GM18507 (cell line): ENCODE measurements around the gene ITGA11.

Experiments
- DNase-seq: peaks from one replicate; pipeline ENCODE4 v3.0.0; 2011; ENCODE audit warnings: low read depth; ENCODE audit not compliant: insufficient read length; ENCODE audit errors: extremely low spot score
- FAIRE-seq: peaks from 2 replicates; lab custom pipeline; 2011; peaks lifted over from hg19 to GRCh38; lab: Jason Lieb, UNC

ITGA11 gene

DNA sequence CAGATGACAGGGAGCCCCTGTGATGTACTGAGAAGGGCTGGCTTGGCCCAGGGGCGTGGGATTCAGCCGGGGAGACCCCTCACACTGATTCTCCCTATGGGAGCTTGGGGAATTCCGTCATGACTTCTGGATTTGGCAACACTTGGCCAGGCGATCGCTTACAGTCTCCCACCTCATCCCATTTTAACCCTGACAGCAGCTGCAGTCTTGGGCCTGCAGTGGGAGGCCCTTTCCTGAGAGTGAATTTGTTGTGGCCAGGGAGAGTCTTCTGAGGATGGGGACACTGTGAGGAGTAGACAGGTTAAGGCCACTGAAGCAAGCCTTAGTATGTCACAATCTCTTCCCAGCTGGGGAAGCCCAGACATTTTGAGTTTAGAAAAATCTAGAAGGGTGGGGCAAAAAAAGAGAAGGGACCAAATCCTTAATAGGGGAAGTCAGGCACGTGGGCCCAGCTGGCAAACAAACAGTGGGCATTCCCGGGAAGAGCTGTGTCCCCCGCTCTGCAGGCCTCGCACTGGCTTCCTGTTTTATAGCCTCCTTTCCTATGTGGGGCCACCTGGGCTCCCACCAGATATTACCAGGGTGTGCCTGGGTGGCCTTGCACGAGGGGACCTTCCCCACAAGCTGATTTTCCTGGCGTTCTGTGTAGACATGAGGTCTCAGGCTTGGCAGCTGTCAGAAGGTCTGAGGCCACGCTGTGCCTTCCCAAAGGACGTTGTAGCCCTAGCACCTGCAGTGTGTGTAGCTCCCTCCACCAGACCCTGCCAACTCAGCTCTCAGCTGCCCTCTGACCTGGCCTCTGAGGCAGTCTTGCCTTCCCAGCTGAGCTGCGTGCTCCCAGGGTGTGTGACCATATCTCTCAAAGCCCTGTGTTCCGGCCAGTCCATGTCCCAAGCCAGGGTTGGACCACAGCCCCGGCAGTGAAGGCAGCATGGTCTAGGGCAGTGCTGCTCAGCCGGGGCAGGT, 89.9 kb downstream of the ITGA11 start:
- no peak for FAIRE-seq

DNA sequence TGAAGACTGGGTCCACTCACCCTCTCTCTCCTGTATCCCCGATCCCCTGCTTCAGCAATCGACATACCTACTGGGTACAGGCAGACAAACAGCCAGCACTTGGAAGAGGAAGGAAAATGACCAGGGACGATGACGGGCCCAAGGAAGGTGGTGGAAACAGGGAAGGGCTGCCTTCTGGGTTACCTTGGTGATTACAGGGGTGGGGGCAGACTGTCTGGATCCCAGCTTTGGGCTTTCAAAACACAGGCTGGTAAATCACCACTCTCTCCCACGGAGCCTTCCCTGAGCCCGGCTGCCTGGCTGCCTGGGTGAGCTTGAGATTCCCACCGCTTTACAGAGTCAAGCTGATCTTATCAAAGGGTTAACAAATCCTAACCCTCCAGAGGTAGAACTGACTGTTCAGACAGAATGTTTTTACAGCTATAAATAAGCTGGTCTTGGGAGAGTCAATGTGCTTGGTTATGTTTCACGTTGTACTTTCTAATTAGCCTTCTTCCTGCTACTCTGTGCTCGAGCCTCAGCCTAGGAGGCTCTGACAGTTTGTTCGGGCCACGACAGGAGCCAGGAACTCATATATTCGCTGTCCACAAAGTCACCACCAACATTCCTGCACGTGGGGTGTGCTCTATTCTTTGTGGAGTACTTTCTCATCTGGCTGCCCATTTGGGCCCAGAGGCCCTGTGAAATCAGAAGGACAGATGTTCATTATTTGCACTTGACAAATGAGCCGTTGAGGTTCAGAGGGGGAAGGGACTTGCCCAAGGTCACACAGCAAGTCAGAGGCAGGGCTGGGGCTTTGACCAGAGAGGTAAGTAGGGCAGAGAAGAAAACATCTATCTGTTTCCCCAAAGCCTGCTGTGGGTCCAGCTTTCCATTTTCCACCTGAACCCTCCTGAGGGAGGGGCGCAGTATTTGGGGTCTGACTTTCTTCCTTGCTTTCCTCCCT, 91.0 kb downstream of the ITGA11 start:
- DNase-seq (no peak), FAIRE-seq (no peak)

More for the DNA sequence above, 89.9 kb downstream of the ITGA11 start:
- no peak for DNase-seq

DNA sequence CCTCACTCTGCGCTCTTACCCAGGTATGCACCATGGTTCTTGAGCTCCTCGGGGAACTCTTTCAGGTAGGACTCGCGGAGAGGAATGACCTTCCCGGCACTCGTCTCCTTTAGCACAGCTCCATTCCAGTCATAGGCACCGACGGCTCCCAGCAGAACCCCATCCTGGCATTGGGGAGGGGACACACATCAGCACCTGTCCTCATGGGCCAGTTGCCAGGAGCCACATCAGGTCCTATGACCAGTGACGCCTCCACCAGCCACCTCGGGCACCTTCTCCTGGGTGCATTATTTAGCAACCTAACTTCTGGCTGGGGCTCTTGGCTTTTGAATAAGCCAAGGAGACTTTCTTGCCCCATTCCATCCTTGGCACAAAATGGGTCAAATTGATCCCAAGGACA, 92.5 kb downstream of the ITGA11 start:
- FAIRE-seq, result no peak
- DNase-seq, result no peak

DNA sequence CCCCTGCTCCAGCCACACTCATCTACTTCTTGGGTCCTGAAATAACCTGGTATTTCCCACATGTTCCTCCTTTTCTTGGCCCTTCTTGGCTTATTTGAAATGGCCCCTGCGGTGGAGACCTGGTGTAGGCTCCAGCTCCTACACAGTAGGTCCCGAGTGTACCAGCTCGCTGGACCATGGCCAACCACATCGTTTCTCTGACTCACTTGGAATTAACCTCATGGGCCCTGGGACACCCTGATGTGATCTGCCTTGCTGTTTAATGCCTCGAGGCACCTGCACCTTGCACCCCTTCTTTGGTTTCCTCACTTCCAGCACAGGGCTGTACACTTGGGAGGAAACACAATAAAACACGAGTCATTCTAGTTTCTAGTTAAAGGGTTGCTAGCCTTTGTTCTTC, 94.1 kb downstream of the ITGA11 start:
- DNase-seq (no peak), FAIRE-seq (no peak)

DNA sequence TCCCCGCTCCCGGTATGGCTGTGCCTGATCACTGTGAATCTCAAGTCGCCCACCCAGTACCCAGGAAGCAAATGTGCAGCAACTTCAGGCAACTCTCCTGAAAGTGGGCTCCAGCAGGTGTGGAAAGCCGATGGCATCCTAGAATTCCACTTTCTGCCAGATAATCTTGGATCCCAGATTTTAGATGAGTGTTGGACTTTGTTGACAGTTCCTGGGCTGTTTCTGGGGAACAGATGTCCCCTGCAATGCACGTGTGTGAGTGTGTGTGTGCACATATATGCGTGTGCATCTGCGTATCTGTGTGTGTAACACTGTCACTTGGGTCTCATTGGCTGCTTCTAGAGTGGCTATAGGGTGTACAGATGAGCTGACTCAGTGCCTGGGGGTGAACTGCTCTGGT, 95.4 kb downstream of the ITGA11 start:
- DNase-seq, result no peak
- FAIRE-seq, result no peak

DNA sequence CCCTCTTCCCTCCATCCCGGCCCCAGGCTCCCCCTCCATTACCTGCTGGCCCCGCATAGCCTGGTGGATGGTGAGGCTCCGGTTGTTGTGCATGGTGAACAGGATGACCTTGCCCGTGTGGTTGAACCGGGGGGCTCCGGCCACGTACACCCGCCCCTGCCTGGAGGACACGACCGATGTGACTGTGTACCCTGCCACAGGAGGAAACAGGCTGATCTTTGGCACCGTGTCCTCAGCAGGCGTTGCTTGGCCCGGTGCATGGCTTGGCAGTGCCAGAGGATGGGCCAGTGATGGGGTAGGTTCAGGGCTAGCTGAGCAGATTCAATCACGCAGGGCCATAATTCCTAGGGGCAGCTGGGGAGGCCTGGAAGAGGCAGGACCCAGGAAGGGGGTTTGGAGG, 96.3 kb downstream of the ITGA11 start:
- no peak for FAIRE-seq
- DNase-seq, result no peak

DNA sequence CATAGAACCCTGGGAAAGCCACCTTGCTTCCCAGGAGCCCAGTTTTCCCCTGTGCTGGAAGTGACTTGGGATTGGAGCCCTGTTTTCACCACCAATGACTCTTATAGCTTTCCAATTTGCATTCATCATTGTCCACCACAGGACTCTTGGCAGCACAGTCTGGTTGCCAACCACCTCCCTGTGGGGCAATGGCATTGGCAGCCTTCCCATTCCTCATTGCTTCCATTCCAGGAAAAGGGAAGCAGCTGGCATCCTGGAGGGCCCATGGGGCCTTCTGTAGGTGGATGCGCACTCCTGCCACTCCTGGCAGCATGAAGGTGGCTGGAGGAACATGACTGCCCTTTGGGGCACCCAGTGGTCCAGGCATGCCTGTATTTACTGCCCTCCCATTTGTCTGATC, 96.7 kb downstream of the ITGA11 start:
- no peak for DNase-seq
- no peak for FAIRE-seq

DNA sequence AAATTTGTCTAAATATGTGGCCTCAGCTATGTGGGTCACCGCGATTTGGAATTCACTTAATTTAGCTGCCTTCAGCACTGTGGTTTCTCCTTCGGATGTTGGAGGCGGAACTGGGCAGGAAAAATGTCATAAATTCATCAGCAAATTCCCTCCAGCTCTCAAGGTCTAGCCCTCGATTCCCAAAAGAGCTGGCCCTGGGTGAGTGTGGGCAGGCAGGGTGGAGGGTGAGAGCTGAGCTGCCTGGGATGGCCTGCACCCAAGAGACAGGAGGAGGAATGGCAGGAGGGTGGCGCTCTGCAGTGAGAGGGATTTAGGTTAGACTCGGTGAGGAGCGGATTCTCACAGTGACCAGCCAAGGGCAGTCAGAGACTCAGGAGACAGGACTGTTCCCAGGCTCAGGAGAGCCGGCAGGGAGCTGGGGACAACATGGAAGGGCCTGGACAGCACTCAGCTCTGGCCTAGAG, 97.3 kb downstream of the ITGA11 start:
- FAIRE-seq (no peak), DNase-seq (no peak)

DNA sequence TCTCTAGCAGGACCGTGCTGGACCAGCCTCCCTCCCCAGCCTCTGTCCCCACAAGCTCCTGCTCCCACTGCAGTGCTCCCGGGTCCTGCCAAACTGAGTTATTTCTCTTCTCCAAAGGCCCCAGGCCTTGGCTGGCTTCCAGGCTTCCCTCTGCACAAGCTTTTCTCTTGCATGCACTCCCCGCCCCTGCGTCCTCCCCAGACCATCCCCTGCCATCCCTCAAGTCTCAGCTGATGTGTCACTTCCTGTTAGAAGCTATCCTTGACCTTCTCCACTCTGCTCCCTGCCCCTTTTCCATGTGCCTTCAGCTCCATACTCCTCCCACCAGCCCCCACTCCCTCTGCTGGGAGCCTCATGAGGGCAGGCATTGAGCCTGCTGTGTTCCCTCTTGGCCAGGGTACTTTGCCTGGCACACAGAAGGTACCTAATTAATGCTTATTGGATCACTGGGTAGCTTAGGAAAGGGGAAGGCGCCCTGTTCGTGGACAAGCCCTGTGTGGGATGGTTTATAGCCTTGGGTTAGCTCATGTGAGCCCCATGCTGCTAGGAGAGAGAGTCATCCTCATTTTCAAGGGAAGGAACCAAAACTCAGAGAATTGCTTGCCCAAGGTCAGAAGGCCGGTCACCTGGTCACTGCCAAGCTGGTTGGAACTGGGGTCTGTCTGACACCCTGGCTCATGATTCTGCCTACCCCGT, 98.0 kb downstream of the ITGA11 start:
- FAIRE-seq (no peak), DNase-seq (no peak)

DNA sequence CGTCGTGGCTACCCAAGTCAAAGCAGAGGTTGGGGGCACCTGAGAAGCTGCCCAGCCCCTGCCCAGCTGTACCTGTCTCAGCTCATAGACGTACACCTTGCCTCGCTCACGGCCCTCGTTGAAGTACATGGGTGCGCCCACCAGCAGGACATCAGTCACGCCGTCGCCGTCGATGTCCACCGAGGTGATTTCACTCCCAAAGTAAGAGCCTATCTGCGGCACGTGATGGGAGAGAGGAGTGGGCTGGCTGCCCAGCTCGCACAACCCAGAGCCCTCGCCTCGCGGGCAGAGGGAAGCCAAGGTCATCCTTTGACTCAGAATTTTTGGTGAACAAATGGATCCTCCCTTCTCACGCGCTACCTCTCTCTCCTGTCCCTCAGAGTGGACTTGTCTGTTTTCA, 99.7 kb downstream of the ITGA11 start:
- DNase-seq, result no peak
- no peak for FAIRE-seq

DNA sequence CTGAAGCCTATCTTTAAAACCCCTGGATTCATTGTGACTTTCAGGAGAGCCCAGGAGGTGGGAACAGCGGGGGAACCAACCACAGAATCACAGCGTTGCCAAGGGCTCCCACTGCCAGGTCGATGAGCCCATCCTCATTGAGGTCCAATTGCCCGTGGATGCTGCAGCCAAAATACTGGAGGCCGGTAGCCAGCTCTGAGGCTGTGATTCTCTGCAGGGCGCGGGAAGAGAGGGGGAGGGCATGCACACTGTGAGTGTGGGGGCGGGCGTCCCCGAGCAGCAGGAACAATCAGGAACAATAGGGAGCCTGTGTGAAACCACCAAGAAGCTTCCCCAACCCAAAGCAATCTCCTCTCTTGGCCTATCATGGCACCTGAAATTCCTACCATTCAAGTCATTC, 101.1 kb downstream of the ITGA11 start:
- FAIRE-seq, result no peak
- no peak for DNase-seq

DNA sequence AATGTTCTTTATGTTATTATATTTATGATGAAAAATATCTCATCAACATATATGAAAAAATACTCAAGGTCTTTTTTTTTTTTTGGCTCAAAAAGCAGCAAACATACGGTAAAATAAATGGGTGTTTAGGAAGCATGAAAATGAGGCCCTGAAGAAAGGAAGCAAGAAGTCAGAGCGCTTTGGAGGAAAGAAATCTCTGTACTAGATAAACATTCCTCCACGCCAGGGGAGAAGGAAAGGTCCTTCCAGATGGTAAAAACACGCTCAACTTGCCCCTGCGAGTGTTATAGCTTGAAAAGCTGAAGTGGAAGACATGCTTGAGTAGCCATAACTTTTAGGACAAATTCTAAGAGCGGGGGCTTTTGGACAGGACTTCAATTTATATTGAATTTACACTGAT, 101.5 kb downstream of the ITGA11 start:
- DNase-seq, result no peak
- FAIRE-seq, result no peak

DNA sequence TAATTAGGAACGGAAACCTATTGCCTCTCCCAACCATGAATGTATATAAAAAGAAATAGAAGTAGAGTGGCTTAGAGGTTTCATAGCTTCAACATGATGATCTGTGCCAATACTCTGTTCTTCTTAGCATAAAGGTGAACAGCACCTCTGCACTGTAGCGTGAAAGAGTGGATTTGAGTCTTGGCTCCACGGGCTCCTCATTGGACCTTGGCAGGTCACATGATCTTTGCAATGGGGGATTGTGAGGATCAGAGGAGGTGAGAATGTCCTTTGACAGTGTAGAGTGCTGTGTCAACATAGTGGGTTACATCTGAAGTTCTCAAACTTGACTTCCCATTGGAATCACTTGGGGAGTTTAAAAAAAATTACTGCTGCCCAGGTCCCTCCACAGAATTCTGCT, 103.0 kb downstream of the ITGA11 start:
- no peak for FAIRE-seq
- no peak for DNase-seq

DNA sequence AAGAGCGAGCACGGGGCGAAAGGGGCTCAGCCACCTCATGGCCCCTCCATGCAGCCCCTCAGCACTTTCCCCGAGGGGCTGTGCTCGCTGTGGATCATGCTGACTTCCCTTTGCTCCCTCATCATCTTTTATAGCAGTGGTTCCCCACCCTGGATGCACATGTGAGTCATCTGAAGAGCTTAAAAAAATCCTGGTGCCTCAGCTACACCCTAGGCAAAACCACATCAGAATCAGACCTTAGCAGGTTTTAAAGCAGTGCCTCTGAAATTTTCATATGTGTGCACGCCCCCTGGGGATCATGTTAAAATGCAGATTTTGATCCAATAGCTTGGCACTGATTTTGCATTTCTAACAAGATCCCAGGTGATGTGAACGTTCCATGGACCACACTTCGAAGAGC, 103.5 kb downstream of the ITGA11 start:
- no peak for FAIRE-seq
- no peak for DNase-seq

DNA sequence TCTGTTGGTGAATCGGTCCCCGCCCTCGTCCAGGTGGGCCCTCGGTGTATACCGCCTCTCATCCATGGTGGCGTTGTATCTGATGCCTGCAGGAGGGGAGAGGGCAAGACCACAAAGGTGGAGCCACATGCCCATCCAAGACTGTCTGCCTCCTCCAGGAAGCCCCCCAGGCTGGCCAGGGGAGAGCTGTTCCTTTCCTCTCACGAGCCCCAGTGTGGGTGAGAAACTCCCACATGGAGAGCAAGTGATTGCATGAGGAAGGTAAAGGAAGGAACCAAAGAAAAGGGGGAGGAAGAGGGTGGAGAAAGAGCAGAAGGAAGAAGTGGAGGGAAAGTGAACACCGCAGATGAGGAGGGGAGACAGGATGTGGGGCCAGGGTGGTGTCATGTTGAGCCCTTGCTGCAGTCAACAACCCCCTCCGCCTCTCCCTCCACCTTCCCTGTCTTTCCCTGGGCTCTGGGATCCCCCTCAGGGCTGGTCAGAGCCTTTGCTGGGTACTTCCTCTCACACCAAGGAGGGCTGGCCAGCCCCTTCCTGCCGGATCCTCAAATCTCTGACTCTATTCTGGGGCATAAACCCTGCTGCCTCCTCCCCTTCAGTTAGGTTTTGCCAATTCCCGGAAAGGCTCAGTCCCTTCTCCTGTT, 105.1 kb downstream of the ITGA11 start:
- DNase-seq (no peak), FAIRE-seq (no peak)

DNA sequence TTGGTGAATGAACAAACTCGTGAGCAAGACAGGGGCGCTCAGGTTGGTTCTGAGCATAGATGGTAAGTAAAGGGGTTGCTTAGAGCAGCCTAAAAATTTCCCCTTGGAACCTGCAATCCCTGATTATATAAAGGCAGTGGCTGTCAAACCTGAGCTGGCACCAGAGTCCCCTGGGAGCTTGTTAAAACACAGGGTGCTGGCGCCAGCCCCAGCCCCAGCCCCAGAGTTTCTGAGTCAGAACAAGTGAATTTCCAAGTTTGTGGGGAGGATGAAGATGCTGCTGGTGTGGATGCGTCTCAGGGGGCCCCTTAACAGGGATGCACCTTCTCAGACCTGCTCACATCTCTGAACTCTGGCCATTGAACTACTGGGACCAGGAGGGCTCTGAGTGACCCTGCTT, 106.2 kb downstream of the ITGA11 start:
- FAIRE-seq (no peak), DNase-seq (no peak)

DNA sequence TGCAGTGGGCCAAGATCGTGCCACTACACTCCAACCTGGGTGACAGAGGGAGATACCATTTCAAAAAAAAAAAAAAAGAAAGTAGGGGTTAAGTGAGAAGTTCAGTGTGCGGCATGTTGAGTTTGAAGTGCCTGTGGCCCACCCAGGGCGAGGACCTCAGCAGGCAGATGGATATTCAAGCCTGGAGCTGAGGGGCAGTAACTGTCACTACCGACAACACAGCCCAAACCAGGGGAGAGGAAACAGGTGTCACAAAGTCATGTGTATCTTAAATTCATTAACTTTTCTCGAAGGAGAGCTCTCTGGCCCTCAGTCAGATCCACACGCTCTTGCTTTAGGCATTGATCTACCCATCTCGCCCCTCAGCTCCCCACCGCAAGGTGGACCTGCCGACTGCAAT, 109.2 kb downstream of the ITGA11 start:
- no peak for FAIRE-seq

DNA sequence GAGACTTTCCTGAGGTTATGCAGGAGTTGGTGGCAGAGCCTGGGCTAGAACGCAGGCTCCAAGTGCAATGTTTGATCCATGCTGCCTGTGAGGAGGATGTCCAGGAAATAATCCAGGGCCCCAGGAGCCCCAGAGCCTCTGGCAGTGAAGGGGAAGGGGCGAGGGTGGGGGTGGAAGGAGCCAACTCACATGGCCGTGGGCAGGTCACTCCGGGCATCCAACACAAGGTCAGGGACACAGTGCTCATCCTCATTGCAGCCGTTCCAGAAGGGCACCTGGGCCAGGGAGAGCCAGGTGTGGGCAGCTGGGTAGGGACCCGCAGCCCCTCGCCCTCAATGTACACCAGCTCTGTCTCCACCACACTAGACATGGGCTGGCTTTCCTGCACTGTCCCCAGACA, 110.7 kb downstream of the ITGA11 start:
- no peak for DNase-seq

More for the DNA sequence above, 109.2 kb downstream of the ITGA11 start:
- DNase-seq, result no peak

DNA sequence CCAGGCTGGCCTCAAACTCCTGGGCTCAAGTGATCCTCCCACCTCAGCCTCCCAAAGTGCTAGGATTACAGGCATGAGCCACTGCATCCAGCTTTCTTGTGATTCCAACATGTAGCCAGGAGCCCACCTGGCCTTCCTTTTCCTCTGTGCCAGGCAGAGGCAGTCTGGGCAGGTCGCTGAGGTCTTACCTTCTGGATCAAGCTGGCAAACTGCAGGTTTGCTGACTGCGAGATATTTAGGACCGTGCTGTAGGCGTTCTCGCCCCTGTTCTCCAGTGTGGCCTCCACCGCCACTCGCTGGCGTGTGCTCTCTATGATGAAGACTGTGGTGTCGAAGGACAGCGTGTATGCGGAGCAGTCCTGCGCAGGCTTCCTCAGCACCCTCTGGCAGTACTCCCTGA, 112.0 kb downstream of the ITGA11 start:
- DNase-seq (no peak), FAIRE-seq (no peak)

More for the DNA sequence above, 110.7 kb downstream of the ITGA11 start:
- no peak for FAIRE-seq
